ENCODE data around the gene WNT8B.

WNT8B gene

GRCh38 chr10:100522945-100523344 lies 60.1 kb downstream of the WNT8B start:
- Histone ChIP-seq H3K36me3 (ENCODE audit: low read length) (peaks cover 3% of the 10 kb centered on the region; the same call in 1 of the 2 replicates), H3K9me3 (ENCODE audit: insufficient read depth, low read length) (no peaks in the 10 kb centered on the region), H3K9me2 (replicated peaks; ENCODE audit: insufficient read depth, low read length) (no peaks in the 10 kb centered on the region), H3K27me3 (ENCODE audit: low read length) (no peaks in the 10 kb centered on the region), H4K20me1 (ENCODE audit: low read depth, low read length) (no peaks in the 10 kb centered on the region), H2AFZ (ENCODE audit: low read depth, low read length, severe bottlenecking) (no peak overlapping the region), H3K4me3 (ENCODE audit: insufficient read depth, low read length, poor library complexity, severe bottlenecking) (no peak overlapping the region), H3K27ac (ENCODE audit: low read depth, low read length) (no peak overlapping the region), H3K79me2 (ENCODE audit: insufficient read depth, low read length) (peaks cover under 1% of the 10 kb centered on the region; the same call in 1 of the 2 replicates), H3K9ac (ENCODE audit: low read length) (no peak overlapping the region), H3K4me2 (ENCODE audit: low read depth, low read length, poor library complexity, severe bottlenecking) (no peak overlapping the region), H3F3A (ENCODE audit: insufficient read depth) (no peaks in the 10 kb centered on the region; the same call in 1 of the 2 replicates)
- TF ChIP-seq EZH2phosphoT487 (conservative IDR thresholded peaks at IDR 0.05; ENCODE audit: low read length) (no peak), CTCF (IDR thresholded peaks at IDR 0.05; ENCODE audit: insufficient read depth, low read length, poor library complexity, severe bottlenecking) (no peak)

GRCh38 chr10:100524206-100524605 lies 61.4 kb downstream of the WNT8B start:
- no peaks in the 10 kb centered on the region for H4K20me1 ChIP-seq (ENCODE audit: low read depth, low read length)
- H3K79me2 ChIP-seq (ENCODE audit: insufficient read depth, low read length) = peaks cover 13% of the 10 kb centered on the region
- H3K9me2 ChIP-seq (replicated peaks; ENCODE audit: insufficient read depth, low read length) = no peaks in the 10 kb centered on the region
- H3K27ac ChIP-seq (ENCODE audit: low read depth, low read length) = no peak overlapping the region
- peaks cover 3% of the 10 kb centered on the region; the same call in 1 of the 2 replicates for H3K36me3 ChIP-seq (ENCODE audit: low read length)
- H2AFZ ChIP-seq (ENCODE audit: low read depth, low read length, severe bottlenecking) = no peak overlapping the region
- TF ChIP-seq EZH2phosphoT487 (conservative IDR thresholded peaks at IDR 0.05; ENCODE audit: low read length) (no peak), CTCF (IDR thresholded peaks at IDR 0.05; ENCODE audit: insufficient read depth, low read length, poor library complexity, severe bottlenecking) (no peak)
- H3K27me3 ChIP-seq (ENCODE audit: low read length) = no peaks in the 10 kb centered on the region
- no peak overlapping the region for H3K4me3 ChIP-seq (ENCODE audit: insufficient read depth, low read length, poor library complexity, severe bottlenecking)
- no peaks in the 10 kb centered on the region; the same call in 1 of the 2 replicates for H3F3A ChIP-seq (ENCODE audit: insufficient read depth)
- H3K9ac ChIP-seq (ENCODE audit: low read length) = no peak overlapping the region
- H3K4me2 ChIP-seq (ENCODE audit: low read depth, low read length, poor library complexity, severe bottlenecking) = no peak overlapping the region
- no peaks in the 10 kb centered on the region for H3K9me3 ChIP-seq (ENCODE audit: insufficient read depth, low read length)

DNA sequence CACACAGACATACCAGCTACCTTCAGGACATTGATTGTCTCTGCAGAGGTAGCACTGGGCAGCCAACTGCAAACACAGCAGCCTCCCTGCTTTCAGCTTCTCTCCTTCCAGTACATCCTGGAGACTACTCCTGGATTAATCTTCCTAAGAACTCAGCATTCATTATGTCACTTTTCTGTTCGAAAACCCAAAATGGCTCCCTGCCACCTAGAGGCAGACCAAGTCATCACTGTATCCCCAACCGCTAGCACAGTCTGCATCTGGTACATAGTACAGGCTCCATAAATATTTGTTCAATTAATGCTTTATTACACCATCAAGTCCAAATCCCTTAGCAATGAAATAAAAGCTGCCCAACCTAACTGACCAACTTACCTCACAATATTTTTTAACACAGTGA lies 61.8 kb downstream of the WNT8B start:
- TF ChIP-seq EZH2phosphoT487 (conservative IDR thresholded peaks at IDR 0.05; ENCODE audit: low read length) (no peak), CTCF (IDR thresholded peaks at IDR 0.05; ENCODE audit: insufficient read depth, low read length, poor library complexity, severe bottlenecking) (no peak)
- Histone ChIP-seq H3K36me3 (ENCODE audit: low read length) (peaks cover 3% of the 10 kb centered on the region; the same call in 1 of the 2 replicates), H3K27ac (ENCODE audit: low read depth, low read length) (no peak overlapping the region), H3K4me3 (ENCODE audit: insufficient read depth, low read length, poor library complexity, severe bottlenecking) (no peak overlapping the region), H3K9me2 (replicated peaks; ENCODE audit: insufficient read depth, low read length) (no peaks in the 10 kb centered on the region), H3F3A (ENCODE audit: insufficient read depth) (no peaks in the 10 kb centered on the region; the same call in 1 of the 2 replicates), H4K20me1 (ENCODE audit: low read depth, low read length) (no peaks in the 10 kb centered on the region), H3K9ac (ENCODE audit: low read length) (no peak overlapping the region), H2AFZ (ENCODE audit: low read depth, low read length, severe bottlenecking) (no peak overlapping the region), H3K9me3 (ENCODE audit: insufficient read depth, low read length) (no peaks in the 10 kb centered on the region), H3K27me3 (ENCODE audit: low read length) (no peaks in the 10 kb centered on the region), H3K4me2 (ENCODE audit: low read depth, low read length, poor library complexity, severe bottlenecking) (no peak overlapping the region), H3K79me2 (ENCODE audit: insufficient read depth, low read length) (peaks cover 17% of the 10 kb centered on the region)

All from SU-DHL-6 (cell line).